ENCODE data around the gene SKP1.
A peak's percentile ranks its signal among the peaks of the same experiment; 100 is the strongest.

The SKP1 gene

GRCh38 chr5:134127376-134127861 is 49.3 kb downstream of the SKP1 start:
- Histone ChIP-seq H3K79me2 (ENCODE audit: insufficient read depth, low read length) (no peaks in the 10 kb centered on the region), H3K27me3 (ENCODE audit: insufficient read depth, low read length, poor library complexity, severe bottlenecking) (no peaks in the 10 kb centered on the region), H3K9ac (ENCODE audit: low read depth, low read length, poor library complexity, severe bottlenecking) (no peak overlapping the region), H3K4me3 (ENCODE audit: low read length, poor library complexity, severe bottlenecking) (no peak overlapping the region), H3K4me1 (ENCODE audit: insufficient read depth, low read length, poor library complexity, severe bottlenecking) (peaks cover 12% of the 10 kb centered on the region), H3K36me3 (ENCODE audit: insufficient read depth, low read length) (no peaks in the 10 kb centered on the region), H3F3A (ENCODE audit: low read depth) (no peaks in the 10 kb centered on the region), H3K9me3 (ENCODE audit: insufficient read depth, low read depth, low read length) (no peaks in the 10 kb centered on the region), H4K20me1 (ENCODE audit: insufficient read depth, low read length, poor library complexity, severe bottlenecking) (no peaks in the 10 kb centered on the region), H3K9me2 (replicated peaks; ENCODE audit: low read depth, low read length) (no peaks in the 10 kb centered on the region), H3K4me2 (ENCODE audit: low read depth, low read length, poor library complexity, severe bottlenecking) (no peak overlapping the region), H2AFZ (ENCODE audit: low read length) (no peak overlapping the region)
- no peak for TF ChIP-seq EZH2phosphoT487 (IDR thresholded peaks at IDR 0.05; ENCODE audit: borderline replicate concordance)
- no peak for TF ChIP-seq CTCF (conservative IDR thresholded peaks at IDR 0.05; ENCODE audit: low read length)

- Histone ChIP-seq H4K20me1 (ENCODE audit: insufficient read depth, low read length, poor library complexity, severe bottlenecking) (no peaks in the 10 kb centered on the region), H3K27me3 (ENCODE audit: insufficient read depth, low read length, poor library complexity, severe bottlenecking) (no peaks in the 10 kb centered on the region), H3K4me1 (ENCODE audit: insufficient read depth, low read length, poor library complexity, severe bottlenecking) (peaks cover 21% of the 10 kb centered on the region), H3K4me3 (ENCODE audit: low read length, poor library complexity, severe bottlenecking) (no peak overlapping the region), H3K9me2 (replicated peaks; ENCODE audit: low read depth, low read length) (no peaks in the 10 kb centered on the region), H3K36me3 (ENCODE audit: insufficient read depth, low read length) (no peaks in the 10 kb centered on the region), H3F3A (ENCODE audit: low read depth) (no peaks in the 10 kb centered on the region), H3K9me3 (ENCODE audit: insufficient read depth, low read depth, low read length) (no peaks in the 10 kb centered on the region), H3K4me2 (ENCODE audit: low read depth, low read length, poor library complexity, severe bottlenecking) (no peak overlapping the region), H3K9ac (ENCODE audit: low read depth, low read length, poor library complexity, severe bottlenecking) (peak overlapping the region; percentile 17), H3K79me2 (ENCODE audit: insufficient read depth, low read length) (no peaks in the 10 kb centered on the region), H2AFZ (ENCODE audit: low read length) (no peak overlapping the region)
- TF ChIP-seq EZH2phosphoT487 (IDR thresholded peaks at IDR 0.05; ENCODE audit: borderline replicate concordance), result no peak
- TF ChIP-seq CTCF (conservative IDR thresholded peaks at IDR 0.05; ENCODE audit: low read length), result no peak
These were observed 51.4 kb downstream of the SKP1 start for GRCh38 chr5:134125039-134126015.

GRCh38 chr5:134124289-134125038 is 52.3 kb downstream of the SKP1 start:
- Histone ChIP-seq H2AFZ (ENCODE audit: low read length) (no peak overlapping the region), H3K27me3 (ENCODE audit: insufficient read depth, low read length, poor library complexity, severe bottlenecking) (no peaks in the 10 kb centered on the region), H3K79me2 (ENCODE audit: insufficient read depth, low read length) (no peaks in the 10 kb centered on the region), H3K4me2 (ENCODE audit: low read depth, low read length, poor library complexity, severe bottlenecking) (no peak overlapping the region), H3K36me3 (ENCODE audit: insufficient read depth, low read length) (no peaks in the 10 kb centered on the region), H3K4me1 (ENCODE audit: insufficient read depth, low read length, poor library complexity, severe bottlenecking) (peaks cover 21% of the 10 kb centered on the region), H3K9me3 (ENCODE audit: insufficient read depth, low read depth, low read length) (no peaks in the 10 kb centered on the region), H3K9ac (ENCODE audit: low read depth, low read length, poor library complexity, severe bottlenecking) (peak overlapping the region; percentile 17), H4K20me1 (ENCODE audit: insufficient read depth, low read length, poor library complexity, severe bottlenecking) (no peaks in the 10 kb centered on the region), H3K9me2 (replicated peaks; ENCODE audit: low read depth, low read length) (no peaks in the 10 kb centered on the region), H3F3A (ENCODE audit: low read depth) (no peaks in the 10 kb centered on the region), H3K4me3 (ENCODE audit: low read length, poor library complexity, severe bottlenecking) (no peak overlapping the region)
- TF ChIP-seq EZH2phosphoT487 (IDR thresholded peaks at IDR 0.05; ENCODE audit: borderline replicate concordance), result no peak
- TF ChIP-seq CTCF (conservative IDR thresholded peaks at IDR 0.05; ENCODE audit: low read length), result no peak

All from Loucy (cell line).